HepG2 (cell line): ENCODE data around the gene TREH.

Experiments used
- CHD2 ChIP-seq: IDR thresholded peaks from 2 replicates; pipeline ENCODE4 v1.6.1; 2011; ENCODE audit warnings: low read depth, low read length, improper control_type of control experiment
- FOXK1 ChIP-seq: sonication (generic); formaldehyde crosslinking; IDR thresholded peaks from 2 replicates; pipeline ENCODE4 v1.4.0; 2020; ENCODE audit warnings: low read depth, missing genetic modification reagents, borderline replicate concordance
- NFYB ChIP-seq: sonication (generic); formaldehyde crosslinking; IDR thresholded peaks from 2 replicates; pipeline ENCODE4 v1.4.0; 2020; ENCODE audit warnings: missing genetic modification reagents
- POLR2A ChIP-seq, 2 experiments: IDR thresholded peaks; 2 replicates each; pipeline ENCODE4 v1.6.1; 2011; ENCODE audit warnings: low read depth in 2 of 2, low read length in 2 of 2, mild to moderate bottlenecking in 1 of 2, moderate library complexity in 1 of 2; ENCODE audit not compliant: insufficient read depth in 1 of 2
- SMAD1 ChIP-seq: sonication (generic); formaldehyde crosslinking; IDR thresholded peaks from 2 replicates; pipeline ENCODE4 v1.4.0; 2020; ENCODE audit warnings: missing genetic modification reagents, low read depth, mild to moderate bottlenecking, borderline replicate concordance
- TAF1 ChIP-seq: sonication (generic); formaldehyde crosslinking; IDR thresholded peaks from 2 replicates; pipeline ENCODE4 v1.4.0; 2020; ENCODE audit warnings: missing genetic modification reagents
- ZNF792 ChIP-seq: IDR thresholded peaks from 2 replicates; pipeline ENCODE4 v1.6.1; 2016
- TF ChIP-seq, protein P1 (sequence below): sonication (generic); formaldehyde crosslinking; IDR thresholded peaks from 2 replicates; pipeline ENCODE4 v1.5.1; 2020; ENCODE audit warnings: mild to moderate bottlenecking, moderate library complexity, missing genetic modification reagents
- TF ChIP-seq, protein P2 (sequence below): IDR thresholded peaks from 2 replicates; pipeline ENCODE4 v1.6.1; 2016; ENCODE audit warnings: missing compliant biosample characterization, missing genetic modification reagents, borderline replicate concordance

DNA sequence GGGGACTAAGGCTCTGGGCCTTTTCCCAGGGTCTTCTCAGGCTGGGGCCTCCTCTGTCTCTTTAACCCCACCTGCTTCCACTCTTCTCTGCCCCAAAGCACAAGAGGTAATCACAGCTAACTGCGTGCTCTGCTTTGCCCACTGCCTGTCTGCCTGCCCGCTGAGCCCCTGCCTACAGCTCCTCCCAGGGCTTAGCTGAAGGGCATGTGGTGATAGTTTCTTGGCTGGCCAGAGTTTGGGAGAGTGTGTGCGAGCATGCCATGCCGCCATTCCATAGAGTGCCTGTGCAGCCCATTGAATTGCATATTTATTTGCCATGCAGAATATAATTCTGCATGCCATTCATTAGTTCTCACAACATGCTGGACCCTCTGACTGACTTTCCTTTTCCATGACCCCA, 39.6 kb downstream of the TREH start:
- TF ChIP-seq CHD2 (no peak), FOXK1 (CRISPR knock-in tag) (no peak), ZNF792 (no peak), TAF1 (CRISPR knock-in tag) (no peak), POLR2A (IDR thresholded peaks at IDR 0.05; ENCODE audit: insufficient read depth in 1 of 2, low read depth in 2 of 2, low read length in 2 of 2) (no peak), NFYB (no peak), SMAD1 (no peak)
- TF ChIP-seq, protein P1, sequence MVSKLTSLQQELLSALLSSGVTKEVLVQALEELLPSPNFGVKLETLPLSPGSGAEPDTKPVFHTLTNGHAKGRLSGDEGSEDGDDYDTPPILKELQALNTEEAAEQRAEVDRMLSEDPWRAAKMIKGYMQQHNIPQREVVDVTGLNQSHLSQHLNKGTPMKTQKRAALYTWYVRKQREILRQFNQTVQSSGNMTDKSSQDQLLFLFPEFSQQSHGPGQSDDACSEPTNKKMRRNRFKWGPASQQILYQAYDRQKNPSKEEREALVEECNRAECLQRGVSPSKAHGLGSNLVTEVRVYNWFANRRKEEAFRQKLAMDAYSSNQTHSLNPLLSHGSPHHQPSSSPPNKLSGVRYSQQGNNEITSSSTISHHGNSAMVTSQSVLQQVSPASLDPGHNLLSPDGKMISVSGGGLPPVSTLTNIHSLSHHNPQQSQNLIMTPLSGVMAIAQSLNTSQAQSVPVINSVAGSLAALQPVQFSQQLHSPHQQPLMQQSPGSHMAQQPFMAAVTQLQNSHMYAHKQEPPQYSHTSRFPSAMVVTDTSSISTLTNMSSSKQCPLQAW, result no peak
- TF ChIP-seq, protein P2, sequence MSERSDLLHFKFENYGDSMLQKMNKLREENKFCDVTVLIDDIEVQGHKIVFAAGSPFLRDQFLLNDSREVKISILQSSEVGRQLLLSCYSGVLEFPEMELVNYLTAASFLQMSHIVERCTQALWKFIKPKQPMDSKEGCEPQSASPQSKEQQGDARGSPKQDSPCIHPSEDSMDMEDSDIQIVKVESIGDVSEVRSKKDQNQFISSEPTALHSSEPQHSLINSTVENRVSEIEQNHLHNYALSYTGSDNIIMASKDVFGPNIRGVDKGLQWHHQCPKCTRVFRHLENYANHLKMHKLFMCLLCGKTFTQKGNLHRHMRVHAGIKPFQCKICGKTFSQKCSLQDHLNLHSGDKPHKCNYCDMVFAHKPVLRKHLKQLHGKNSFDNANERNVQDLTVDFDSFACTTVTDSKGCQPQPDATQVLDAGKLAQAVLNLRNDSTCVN (CRISPR knock-in tag), result no peak
